Mucosa of descending colon (tissue), 3 donors: Measurements from ENCODE around the gene PCSK4. TPM values are rescaled to one million over a fixed set of nuclear protein-coding genes. Genes with fewer than 3 reads are reported as not detected.

ENCODE experiments used
- ATAC-seq: fragments of 200-7000 bp; cut with Tn5 transposase; one replicate; pipeline ENCODE4 v1.9.1; 2020; ENCODE audit warnings: mild to moderate bottlenecking, moderate library complexity
- DNase-seq, 3 donors: peaks; one replicate each; pipeline ENCODE4 v3.0.0-alpha.2; 2020
- H3K36me3 ChIP-seq: fragments of 200-600 bp; one replicate; pipeline ENCODE4 v1.8.0; 2021; ENCODE audit warnings: low read depth, mild to moderate bottlenecking
- H3K4me1 ChIP-seq: fragments of 200-600 bp; one replicate; pipeline ENCODE4 v1.8.0; 2021; ENCODE audit warnings: low read depth, mild to moderate bottlenecking
- H3K4me3 ChIP-seq: fragments of 200-600 bp; one replicate; pipeline ENCODE4 v1.8.0; 2021; ENCODE audit warnings: mild to moderate bottlenecking
- H3K9me3 ChIP-seq: fragments of 200-600 bp; one replicate; pipeline ENCODE4 v1.8.0; 2021; ENCODE audit warnings: mild to moderate bottlenecking
- intact Hi-C, 2 donors: fragments of 100-400 bp; cut with DNase I in 1 of 2; cut with micrococcal nuclease in 1 of 2; formaldehyde crosslinking; loops; one replicate each; pipeline versions ENCODE4 v1.11.0 to v1.11.1; 2022; cut with DNase I, micrococcal nuclease
- total RNA-seq, 3 donors: library from RNA; stranded (reverse); fragmentation: NEBNext Ultra II Directional in 2 of 3; extraction: Animal tissue kit (Norgen Biotek cat#: 25700) in 2 of 3; gene quantifications; one replicate each; pipeline versions ENCODE4 v1.2.1 to v1.2.4, GENCODE V29; 2021 to 2023
- TF ChIP-seq, protein P1 (sequence below): fragments of 200-600 bp; IDR thresholded peaks from one replicate; pipeline ENCODE4 v1.8.0; 2022; ENCODE audit warnings: antibody characterized with exemption, mild to moderate bottlenecking
- donor health status: DM: no; HTN: no; CAD: no; lungs with moderate emphysema.
- donor health status: DM: no; HTN: no; CAD: no.
- donor health status: DM: no; HTN: yes; CAD: no.

Gene PCSK4
- total RNA-seq, 3 donors from 2014 or later: 3.3 to 7.5 (median 4.9) TPM

DNA sequence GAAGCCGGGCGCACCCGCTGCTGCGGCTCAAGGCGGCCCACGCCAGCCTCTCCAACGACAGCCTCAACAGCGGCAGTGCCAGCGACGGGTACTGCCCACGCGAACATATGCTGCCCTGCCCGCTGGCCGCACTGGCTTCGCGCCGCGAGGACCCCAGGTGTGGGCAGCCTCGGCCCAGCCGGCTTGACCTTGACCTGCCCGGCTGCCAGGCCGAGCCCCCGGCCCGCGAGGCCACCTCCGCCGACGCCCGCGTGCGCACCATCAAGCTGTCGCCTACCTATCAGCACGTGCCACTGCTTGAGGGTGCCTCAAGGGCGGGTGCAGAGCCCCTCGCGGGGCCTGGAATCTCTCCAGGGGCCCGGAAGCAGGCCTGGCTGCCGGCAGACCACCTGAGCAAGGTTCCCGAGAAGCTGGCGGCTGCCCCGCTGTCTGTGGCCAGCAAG lies 24.1 kb downstream of the PCSK4 start:
- no peaks in the 10 kb centered on the region for H3K9me3 ChIP-seq
- intact Hi-C loops: no loop called here
- no peak overlapping the region for H3K4me3 ChIP-seq
- H3K4me1 ChIP-seq: peaks cover 47% of the 10 kb centered on the region
- ATAC-seq (no peak), DNase-seq (no peak)
- TF ChIP-seq, protein P1, sequence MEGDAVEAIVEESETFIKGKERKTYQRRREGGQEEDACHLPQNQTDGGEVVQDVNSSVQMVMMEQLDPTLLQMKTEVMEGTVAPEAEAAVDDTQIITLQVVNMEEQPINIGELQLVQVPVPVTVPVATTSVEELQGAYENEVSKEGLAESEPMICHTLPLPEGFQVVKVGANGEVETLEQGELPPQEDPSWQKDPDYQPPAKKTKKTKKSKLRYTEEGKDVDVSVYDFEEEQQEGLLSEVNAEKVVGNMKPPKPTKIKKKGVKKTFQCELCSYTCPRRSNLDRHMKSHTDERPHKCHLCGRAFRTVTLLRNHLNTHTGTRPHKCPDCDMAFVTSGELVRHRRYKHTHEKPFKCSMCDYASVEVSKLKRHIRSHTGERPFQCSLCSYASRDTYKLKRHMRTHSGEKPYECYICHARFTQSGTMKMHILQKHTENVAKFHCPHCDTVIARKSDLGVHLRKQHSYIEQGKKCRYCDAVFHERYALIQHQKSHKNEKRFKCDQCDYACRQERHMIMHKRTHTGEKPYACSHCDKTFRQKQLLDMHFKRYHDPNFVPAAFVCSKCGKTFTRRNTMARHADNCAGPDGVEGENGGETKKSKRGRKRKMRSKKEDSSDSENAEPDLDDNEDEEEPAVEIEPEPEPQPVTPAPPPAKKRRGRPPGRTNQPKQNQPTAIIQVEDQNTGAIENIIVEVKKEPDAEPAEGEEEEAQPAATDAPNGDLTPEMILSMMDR: no peak
- no peaks in the 10 kb centered on the region for H3K36me3 ChIP-seq

DNA sequence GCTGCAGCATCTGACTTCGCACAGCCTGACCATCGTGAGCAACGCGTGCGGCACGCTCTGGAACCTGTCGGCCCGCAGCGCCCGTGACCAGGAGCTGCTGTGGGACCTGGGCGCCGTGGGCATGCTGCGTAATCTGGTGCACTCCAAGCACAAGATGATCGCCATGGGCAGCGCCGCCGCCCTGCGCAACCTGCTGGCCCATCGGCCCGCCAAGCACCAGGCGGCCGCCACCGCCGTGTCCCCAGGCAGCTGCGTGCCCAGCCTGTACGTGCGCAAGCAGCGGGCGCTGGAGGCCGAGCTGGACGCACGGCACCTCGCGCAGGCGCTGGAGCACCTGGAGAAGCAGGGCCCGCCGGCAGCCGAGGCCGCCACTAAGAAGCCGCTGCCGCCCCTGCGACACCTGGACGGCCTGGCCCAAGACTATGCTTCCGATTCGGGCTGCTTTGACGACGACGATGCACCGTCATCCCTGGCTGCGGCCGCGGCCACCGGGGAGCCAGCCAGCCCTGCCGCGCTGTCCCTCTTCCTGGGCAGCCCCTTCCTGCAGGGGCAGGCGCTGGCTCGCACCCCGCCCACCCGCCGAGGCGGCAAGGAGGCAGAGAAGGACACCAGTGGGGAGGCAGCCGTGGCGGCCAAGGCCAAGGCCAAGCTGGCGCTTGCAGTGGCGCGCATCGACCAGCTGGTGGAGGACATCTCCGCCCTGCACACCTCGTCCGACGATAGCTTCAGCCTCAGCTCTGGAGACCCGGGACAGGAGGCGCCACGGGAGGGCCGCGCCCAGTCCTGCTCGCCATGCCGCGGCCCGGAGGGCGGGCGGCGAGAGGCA lies 24.7 kb downstream of the PCSK4 start:
- Histone ChIP-seq H3K4me1 (peaks cover 40% of the 10 kb centered on the region), H3K4me3 (no peak overlapping the region), H3K9me3 (no peaks in the 10 kb centered on the region), H3K36me3 (no peaks in the 10 kb centered on the region)
- intact Hi-C loops: no loop called here
- peak; percentile 81 for ATAC-seq
- TF ChIP-seq, protein P1: peak; percentile 37
- DNase-seq: peak; percentile 65 to 80 (median 70)

DNA sequence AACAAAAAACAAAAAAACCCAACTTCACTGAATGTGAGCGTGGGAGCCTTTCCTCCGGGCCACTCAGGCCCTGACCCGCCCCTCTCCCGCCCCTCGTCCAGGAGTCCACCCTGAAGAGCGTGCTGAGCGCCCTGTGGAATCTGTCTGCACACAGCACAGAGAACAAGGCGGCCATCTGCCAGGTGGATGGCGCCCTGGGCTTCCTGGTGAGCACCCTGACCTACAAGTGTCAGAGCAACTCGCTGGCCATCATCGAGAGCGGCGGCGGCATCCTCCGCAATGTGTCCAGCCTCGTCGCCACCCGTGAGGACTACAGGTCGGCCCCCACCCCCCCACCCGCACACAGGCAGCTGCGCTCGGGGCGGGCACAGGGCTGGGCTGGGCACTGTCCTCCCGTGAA lies 28.3 kb downstream of the PCSK4 start:
- no peak for ATAC-seq
- TF ChIP-seq, protein P1: no peak
- intact Hi-C loops: no loop called here
- Histone ChIP-seq H3K36me3 (no peaks in the 10 kb centered on the region), H3K4me3 (no peak overlapping the region), H3K9me3 (no peaks in the 10 kb centered on the region), H3K4me1 (peaks cover 15% of the 10 kb centered on the region)
- no peak for DNase-seq

DNA sequence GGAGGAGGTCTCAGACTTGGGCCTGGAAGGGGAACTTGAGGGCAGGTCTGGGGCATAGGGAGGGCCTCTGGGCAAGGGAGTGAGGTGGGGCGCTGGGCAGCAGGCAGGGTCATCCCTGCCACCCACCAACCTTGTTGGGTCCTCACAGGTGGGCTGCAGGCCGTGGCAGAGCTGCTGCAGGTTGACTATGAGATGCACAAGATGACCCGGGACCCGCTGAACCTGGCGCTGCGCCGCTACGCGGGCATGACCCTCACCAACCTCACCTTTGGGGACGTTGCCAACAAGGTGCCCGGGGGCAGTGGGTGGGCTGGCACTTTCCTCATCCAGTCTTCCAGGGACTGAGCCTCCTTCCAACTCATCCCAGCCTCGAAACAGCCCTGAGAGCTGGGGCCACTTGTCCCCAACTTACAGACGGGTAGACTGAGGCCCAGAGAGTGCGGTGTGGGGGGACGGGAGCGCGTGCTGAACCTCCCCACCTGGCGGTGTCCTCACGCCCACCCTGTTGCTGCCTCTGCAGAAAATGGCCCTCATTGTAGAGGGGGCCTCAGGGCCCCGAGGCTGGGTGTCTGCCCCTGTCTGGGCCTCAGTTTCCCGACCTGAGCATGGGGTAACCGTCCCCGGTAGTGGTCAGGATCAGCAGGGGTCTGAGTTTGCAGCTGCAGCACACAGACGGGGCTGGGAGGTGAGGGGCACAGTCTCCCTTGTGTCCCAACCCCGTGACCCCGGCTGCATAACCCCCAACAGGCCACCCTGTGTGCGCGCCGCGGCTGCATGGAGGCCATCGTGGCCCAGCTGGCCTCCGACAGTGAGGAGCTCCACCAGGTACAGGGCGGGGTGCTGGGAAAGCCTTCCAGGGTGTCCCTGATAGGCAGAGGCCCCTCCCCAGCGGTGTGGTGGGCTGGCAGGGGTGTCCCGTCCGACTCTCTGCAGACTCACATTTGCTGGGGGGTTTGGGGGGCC lies 29.8 kb downstream of the PCSK4 start:
- Histone ChIP-seq H3K4me3 (no peak overlapping the region), H3K9me3 (no peaks in the 10 kb centered on the region), H3K36me3 (no peaks in the 10 kb centered on the region), H3K4me1 (peaks cover 16% of the 10 kb centered on the region)
- TF ChIP-seq, protein P1: no peak
- DNase-seq (no peak), ATAC-seq (no peak)
- intact Hi-C loops: no loop called here

DNA sequence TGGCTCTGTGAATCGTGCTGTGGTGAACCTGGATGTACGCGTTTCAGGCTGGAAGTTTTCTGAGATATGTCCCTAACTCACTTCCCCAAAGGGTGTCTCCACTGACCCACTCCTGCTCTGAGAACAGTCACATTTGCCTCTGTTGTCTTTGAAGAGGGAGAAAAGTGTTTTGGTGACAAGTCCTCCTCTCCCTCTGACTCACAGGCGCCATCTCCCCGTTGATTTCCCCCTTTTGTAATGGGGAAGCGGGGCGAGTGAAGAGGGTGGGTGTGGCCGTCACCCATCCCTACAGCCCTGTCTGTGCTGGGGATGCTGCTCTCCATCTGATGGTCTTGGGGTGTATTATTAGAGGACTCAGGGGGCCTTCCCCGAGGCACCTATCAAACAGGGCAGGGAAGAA lies 30.7 kb downstream of the PCSK4 start:
- Histone ChIP-seq H3K4me1 (peaks cover 18% of the 10 kb centered on the region), H3K36me3 (no peaks in the 10 kb centered on the region), H3K9me3 (no peaks in the 10 kb centered on the region), H3K4me3 (no peak overlapping the region)
- no peak for DNase-seq
- no peak for ATAC-seq
- TF ChIP-seq, protein P1: no peak
- intact Hi-C loops: no loop called here
